Esophagus squamous epithelium (tissue), 4 donors: ENCODE measurements around the gene SMAD3.

Source experiments
- CTCF ChIP-seq, 6 experiments: fragments of 450-650 bp in 4 of 6; fragments of 200-600 bp in 2 of 6; sonication (generic) in 2 of 6; IDR thresholded peaks; one replicate each; pipeline ENCODE4 v1.5.1; 2016 to 2019; ENCODE audit warnings: antibody characterized with exemption in 6 of 6, mild to moderate bottlenecking in 4 of 6, moderate library complexity in 4 of 6
- POLR2A ChIP-seq, 4 donors: fragments of 450-650 bp; IDR thresholded peaks; one replicate each; pipeline ENCODE4 v1.6.1; 2017; ENCODE audit warnings: antibody characterized with exemption in 4 of 4, mild to moderate bottlenecking in 4 of 4, moderate library complexity in 3 of 4

- TF ChIP-seq POLR2A (IDR thresholded peaks at IDR 0.05) (peak in 3 of 4 donors; percentile 8 to 90 (median 90)), CTCF (IDR thresholded peaks at IDR 0.05) (peak in 3 of 6 experiments; percentile 11 to 17 (median 16))
Measured at GRCh38 chr15:67065531-67066005, at the start of gene SMAD3.
